Choroid plexus epithelial cell (primary cell): Measurements from ENCODE around the gene MFSD1.

ENCODE experiments used
- DNase-seq: peaks from one replicate; pipeline ENCODE4 v3.0.0-alpha.2; 2010; ENCODE audit warnings: low read depth
- H3K4me3 ChIP-seq: 2 replicates; pipeline ENCODE4 v1.5.1; 2011; ENCODE audit warnings: low read depth, mild to moderate bottlenecking, control low read depth, low read length, moderate library complexity
- TF ChIP-seq, protein P1 (sequence below): conservative IDR thresholded peaks from 2 replicates; pipeline ENCODE4 v1.5.1; 2011; ENCODE audit warnings: low read depth, mild to moderate bottlenecking, control low read depth, inconsistent platforms, low read length, moderate library complexity

The MFSD1 gene

DNA sequence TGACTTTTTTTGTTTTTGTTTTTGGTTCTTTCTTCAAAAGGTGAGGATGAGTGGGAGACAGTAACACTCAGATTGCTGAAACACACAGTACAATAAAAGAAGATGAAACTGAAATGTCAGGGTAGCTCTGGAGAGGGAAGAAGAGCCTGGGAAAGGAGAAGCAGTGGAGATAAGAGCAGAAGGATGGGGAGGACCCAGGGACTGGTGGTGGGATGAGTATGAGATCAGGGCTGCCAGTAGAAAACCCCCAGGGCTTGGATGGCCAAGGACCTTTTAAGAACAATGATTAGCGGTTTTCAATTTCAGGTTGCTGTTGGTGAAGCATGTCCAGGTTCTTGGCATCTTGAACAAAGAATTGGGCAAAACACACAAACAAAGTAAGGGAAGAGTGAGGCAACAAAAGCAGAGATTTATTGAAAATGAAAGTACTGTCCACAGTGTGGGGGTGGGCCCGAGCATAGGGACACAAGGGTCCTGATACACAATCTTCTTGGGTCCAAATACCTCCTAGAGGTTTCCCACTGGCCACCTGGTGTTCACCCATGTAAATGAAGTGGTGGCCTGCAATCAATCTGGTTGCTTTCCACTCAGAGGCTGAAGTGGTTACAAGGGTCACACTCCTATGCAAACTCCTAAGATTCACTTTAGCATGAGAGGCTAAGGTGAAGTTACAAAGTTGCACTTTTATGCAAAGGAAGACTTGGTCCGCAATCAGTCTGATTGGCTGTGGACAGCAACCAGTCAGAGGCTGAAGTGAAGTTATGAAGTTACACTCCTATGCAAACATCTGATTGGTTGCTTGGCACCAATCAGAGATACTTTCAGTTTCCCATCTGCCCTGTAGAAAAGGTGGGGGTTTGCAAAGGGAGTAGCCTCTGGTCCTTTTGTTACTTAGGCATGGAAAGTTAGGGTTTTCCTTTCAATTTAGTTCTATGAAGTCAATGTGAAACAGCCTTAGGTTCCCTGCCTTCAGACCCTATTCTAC is 26.1 kb upstream of the MFSD1 start:
- H3K4me3 ChIP-seq = no peak overlapping the region
- TF ChIP-seq, protein P1, sequence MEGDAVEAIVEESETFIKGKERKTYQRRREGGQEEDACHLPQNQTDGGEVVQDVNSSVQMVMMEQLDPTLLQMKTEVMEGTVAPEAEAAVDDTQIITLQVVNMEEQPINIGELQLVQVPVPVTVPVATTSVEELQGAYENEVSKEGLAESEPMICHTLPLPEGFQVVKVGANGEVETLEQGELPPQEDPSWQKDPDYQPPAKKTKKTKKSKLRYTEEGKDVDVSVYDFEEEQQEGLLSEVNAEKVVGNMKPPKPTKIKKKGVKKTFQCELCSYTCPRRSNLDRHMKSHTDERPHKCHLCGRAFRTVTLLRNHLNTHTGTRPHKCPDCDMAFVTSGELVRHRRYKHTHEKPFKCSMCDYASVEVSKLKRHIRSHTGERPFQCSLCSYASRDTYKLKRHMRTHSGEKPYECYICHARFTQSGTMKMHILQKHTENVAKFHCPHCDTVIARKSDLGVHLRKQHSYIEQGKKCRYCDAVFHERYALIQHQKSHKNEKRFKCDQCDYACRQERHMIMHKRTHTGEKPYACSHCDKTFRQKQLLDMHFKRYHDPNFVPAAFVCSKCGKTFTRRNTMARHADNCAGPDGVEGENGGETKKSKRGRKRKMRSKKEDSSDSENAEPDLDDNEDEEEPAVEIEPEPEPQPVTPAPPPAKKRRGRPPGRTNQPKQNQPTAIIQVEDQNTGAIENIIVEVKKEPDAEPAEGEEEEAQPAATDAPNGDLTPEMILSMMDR = no peak
- peak; percentile 45 for DNase-seq

DNA sequence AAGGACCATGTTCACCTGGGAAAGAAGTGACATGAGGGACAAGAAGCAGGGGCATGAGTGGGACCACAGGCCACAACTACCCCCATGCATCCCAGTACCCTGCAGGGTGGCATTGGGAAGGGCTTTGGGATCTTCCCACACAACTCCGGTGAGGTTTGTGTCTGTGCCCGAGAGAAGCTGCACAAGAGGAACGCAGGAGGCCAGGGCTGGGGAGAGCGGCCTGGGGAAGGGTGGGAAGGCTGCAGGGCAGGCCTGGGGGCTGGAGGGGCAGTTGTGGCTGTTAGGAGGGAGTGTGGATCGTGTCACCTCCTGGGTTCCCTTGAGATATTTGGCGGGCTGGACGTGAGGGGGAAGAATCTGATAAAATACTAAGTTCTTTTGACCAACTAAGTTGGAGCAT is 25.3 kb upstream of the MFSD1 start:
- H3K4me3 ChIP-seq = no peak overlapping the region
- TF ChIP-seq, protein P1 = no peak
- no peak for DNase-seq

DNA sequence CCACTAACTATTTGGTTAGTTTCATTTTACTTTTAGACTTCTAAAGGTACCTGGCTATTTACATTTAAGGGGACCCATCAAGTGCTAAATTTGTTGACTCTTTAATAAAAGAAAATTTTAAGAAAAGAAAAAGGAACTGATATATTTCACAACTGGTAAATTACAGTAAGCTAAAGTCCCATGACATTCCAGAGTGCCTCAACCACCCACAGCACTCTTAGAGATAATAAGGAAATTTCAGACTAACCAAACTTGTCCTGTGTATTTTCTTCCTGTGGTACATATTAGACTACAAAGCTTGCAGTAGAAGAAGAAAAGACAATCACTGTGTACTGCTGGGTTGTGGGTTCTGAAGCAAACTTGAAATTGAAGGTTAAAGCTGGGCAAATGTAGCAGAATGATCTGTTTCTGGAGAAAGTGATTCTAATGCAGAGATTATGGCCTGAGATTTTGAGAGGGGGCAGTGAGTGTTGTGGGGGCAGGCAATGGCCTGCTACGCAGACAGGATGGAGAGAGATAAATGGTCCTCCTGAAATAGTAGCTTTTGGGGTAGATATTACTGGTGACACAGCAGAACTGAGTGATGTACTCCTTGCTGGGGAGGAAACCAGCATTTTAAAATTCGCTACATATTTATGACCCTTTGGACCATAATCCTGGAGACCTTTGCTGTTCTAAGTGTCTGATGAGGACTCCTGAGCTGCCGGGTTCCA is 24.5 kb upstream of the MFSD1 start:
- TF ChIP-seq, protein P1 = no peak
- H3K4me3 ChIP-seq = no peak overlapping the region
- peak; percentile 66 for DNase-seq

DNA sequence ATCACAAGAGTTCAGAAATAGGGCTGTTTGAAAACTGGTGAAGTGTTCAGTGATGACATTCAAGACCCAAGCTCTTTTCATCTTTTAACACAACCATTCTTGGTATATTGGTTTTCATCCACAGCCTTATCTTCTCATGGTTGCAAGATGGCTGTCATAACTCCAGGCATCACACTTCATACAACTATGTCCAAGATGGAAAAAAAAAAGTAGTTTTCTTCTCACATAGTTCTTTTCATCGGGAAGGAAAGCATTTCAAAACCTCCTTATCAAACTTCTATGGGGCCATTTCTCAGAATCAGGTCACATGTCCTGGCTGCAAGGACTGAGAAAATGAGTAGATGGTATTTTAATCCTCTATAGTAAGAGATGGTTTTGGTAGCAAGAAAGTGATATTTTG is 21.1 kb upstream of the MFSD1 start:
- TF ChIP-seq, protein P1 = no peak
- H3K4me3 ChIP-seq = no peak overlapping the region
- no peak for DNase-seq

DNA sequence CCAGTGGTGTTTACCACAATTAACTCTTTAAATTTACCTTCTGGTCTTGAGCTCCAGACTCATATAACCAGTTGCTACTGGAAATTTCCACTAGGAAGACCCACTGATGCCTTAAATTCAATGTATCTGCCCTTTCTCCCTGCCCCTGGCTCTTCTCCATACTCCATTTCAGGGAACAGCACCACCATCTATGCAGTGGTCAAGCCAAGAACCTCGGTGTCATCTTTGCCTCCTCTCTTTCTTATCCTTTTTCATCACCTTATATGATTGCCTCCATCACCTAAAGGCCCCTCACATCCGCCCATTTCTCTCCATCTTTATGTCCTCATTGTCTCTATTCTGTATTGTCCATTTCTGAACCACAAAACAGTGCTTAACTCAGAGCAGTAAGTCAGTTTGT is 20.7 kb upstream of the MFSD1 start:
- no peak overlapping the region for H3K4me3 ChIP-seq
- DNase-seq = no peak
- TF ChIP-seq, protein P1 = peak; percentile 22

DNA sequence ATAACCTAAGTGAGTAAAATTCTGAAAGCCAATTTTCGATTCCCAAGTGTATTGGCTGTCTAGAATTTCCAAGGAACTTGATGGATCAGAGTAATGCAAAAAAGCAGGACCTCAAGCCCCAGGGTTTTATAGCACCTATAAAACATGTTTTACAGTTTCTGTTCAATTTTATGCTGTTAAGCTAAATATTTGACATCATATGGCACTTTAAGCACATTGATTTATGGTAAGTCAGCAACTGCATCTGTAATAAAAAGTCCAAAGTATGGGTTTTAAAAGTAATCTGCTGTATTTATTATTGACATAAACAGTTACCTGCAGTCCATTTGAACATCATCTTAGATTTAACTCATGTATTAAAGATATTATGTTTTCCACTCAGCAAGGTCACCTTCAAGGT is 20.0 kb upstream of the MFSD1 start:
- TF ChIP-seq, protein P1 = no peak
- H3K4me3 ChIP-seq = no peak overlapping the region
- DNase-seq = no peak
